ENCODE data around the gene BRD7. TPM values are rescaled to one million over a fixed set of nuclear protein-coding genes. Genes with fewer than 3 reads are reported as not detected.

Gene BRD7
- total and polyA plus RNA-seq, 2 of the 13 experiments (the other 11 are each of a cell fraction or from before 2014, with no cell fraction given) = 82.3 to 149 TPM

DNA sequence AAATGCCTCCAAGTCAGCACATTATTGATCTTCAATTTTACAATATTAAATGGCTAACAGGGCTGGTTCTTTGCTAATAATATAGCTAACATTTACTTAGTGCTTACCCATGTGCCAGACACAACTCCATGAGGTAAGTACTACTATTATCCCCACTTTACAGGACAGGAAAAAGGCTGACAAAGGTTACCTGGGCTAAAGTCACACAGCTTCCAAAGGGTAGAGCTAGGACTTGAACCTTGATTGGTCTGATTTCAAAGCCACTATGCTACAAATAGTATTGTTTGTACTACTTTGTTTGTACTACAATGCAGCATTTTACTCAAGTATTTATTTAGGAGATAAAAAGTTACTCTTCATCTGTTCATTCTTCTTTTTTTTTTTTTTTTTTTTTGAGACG, 31.9 kb downstream of the BRD7 start:
- CTCF ChIA-PET (ENCODE audit: low intra/inter-chr PET ratio, low total read pairs) = no interaction called here
- peaks cover 16 to 59% of the 10 kb centered on the region in 2 experiments for H3K36me3 ChIP-seq (replicated peaks in 1 of 2; ENCODE audit: control insufficient read depth in 1 of 2, insufficient read depth in 2 of 2, low read length in 2 of 2)
- in situ Hi-C loops (cut with HindIII; ENCODE audit: extremely low pct_ligation_motif_present, low pct_unique_long_range_greater_than_20kb) = no loop called here
- TF ChIP-seq SOX13 (IDR thresholded peaks at IDR 0.05) (no peak), SOX13 (CRISPR knock-in tag; conservative IDR thresholded peaks at IDR 0.05 in 1 of 2, IDR thresholded peaks at IDR 0.05 in 1 of 2) (peak in 1 of 2 experiments; percentile 39; a peak in 1 of 4 replicates), KDM2A (CRISPR knock-in tag; IDR thresholded peaks at IDR 0.05; ENCODE audit: borderline replicate concordance, low read depth) (no peak), ZNF660 (CRISPR knock-in tag; IDR thresholded peaks at IDR 0.05; ENCODE audit: borderline replicate concordance, low read depth) (no peak), BATF2 (CRISPR knock-in tag; IDR thresholded peaks at IDR 0.05) (no peak), ZNF678 (CRISPR knock-in tag; IDR thresholded peaks at IDR 0.05) (no peak), RFX1 (IDR thresholded peaks at IDR 0.05) (no peak), ZNF816 (CRISPR knock-in tag; IDR thresholded peaks at IDR 0.05; ENCODE audit: borderline replicate concordance) (no peak), ZNF784 (CRISPR knock-in tag; IDR thresholded peaks at IDR 0.05; ENCODE audit: borderline replicate concordance) (peak; percentile 77), SPEN (CRISPR knock-in tag; IDR thresholded peaks at IDR 0.05; ENCODE audit: low read depth) (no peak), ZNF350 (CRISPR knock-in tag; IDR thresholded peaks at IDR 0.05; ENCODE audit: borderline replicate concordance, low read depth) (no peak), PITX1 (CRISPR knock-in tag; IDR thresholded peaks at IDR 0.05) (no peak), ZNF234 (CRISPR knock-in tag; conservative IDR thresholded peaks at IDR 0.05) (no peak), ZNF629 (CRISPR knock-in tag; conservative IDR thresholded peaks at IDR 0.05) (0 out of 2 replicates have a peak, but pooled peaks have one; percentile 33)
- TF ChIP-seq, protein P1, sequence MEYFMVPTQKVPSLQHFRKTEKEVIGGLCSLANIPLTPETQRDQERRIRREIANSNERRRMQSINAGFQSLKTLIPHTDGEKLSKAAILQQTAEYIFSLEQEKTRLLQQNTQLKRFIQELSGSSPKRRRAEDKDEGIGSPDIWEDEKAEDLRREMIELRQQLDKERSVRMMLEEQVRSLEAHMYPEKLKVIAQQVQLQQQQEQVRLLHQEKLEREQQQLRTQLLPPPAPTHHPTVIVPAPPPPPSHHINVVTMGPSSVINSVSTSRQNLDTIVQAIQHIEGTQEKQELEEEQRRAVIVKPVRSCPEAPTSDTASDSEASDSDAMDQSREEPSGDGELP (IDR thresholded peaks at IDR 0.05; ENCODE audit: borderline replicate concordance, low read depth) = no peak
- TF ChIP-seq, protein P2, sequence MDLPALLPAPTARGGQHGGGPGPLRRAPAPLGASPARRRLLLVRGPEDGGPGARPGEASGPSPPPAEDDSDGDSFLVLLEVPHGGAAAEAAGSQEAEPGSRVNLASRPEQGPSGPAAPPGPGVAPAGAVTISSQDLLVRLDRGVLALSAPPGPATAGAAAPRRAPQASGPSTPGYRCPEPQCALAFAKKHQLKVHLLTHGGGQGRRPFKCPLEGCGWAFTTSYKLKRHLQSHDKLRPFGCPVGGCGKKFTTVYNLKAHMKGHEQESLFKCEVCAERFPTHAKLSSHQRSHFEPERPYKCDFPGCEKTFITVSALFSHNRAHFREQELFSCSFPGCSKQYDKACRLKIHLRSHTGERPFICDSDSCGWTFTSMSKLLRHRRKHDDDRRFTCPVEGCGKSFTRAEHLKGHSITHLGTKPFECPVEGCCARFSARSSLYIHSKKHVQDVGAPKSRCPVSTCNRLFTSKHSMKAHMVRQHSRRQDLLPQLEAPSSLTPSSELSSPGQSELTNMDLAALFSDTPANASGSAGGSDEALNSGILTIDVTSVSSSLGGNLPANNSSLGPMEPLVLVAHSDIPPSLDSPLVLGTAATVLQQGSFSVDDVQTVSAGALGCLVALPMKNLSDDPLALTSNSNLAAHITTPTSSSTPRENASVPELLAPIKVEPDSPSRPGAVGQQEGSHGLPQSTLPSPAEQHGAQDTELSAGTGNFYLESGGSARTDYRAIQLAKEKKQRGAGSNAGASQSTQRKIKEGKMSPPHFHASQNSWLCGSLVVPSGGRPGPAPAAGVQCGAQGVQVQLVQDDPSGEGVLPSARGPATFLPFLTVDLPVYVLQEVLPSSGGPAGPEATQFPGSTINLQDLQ (CRISPR knock-in tag; IDR thresholded peaks at IDR 0.05) = no peak
- TF ChIP-seq, protein P3, sequence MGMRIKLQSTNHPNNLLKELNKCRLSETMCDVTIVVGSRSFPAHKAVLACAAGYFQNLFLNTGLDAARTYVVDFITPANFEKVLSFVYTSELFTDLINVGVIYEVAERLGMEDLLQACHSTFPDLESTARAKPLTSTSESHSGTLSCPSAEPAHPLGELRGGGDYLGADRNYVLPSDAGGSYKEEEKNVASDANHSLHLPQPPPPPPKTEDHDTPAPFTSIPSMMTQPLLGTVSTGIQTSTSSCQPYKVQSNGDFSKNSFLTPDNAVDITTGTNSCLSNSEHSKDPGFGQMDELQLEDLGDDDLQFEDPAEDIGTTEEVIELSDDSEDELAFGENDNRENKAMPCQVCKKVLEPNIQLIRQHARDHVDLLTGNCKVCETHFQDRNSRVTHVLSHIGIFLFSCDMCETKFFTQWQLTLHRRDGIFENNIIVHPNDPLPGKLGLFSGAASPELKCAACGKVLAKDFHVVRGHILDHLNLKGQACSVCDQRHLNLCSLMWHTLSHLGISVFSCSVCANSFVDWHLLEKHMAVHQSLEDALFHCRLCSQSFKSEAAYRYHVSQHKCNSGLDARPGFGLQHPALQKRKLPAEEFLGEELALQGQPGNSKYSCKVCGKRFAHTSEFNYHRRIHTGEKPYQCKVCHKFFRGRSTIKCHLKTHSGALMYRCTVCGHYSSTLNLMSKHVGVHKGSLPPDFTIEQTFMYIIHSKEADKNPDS (CRISPR knock-in tag; IDR thresholded peaks at IDR 0.05) = 0 out of 2 replicates have a peak, but pooled peaks have one; percentile 50

More for the DNA sequence above, 31.9 kb downstream of the BRD7 start:
- WGBS (ENCODE audit: low lambda C conversion rate) = 86% methylated on average over 1 of the region's 1 CpG
- Histone ChIP-seq H3K4me1 (ENCODE audit: insufficient read depth, low read length) (peaks cover 23% of the 10 kb centered on the region), H3K4me3 (replicated peaks in 1 of 3; ENCODE audit: insufficient read depth in 1 of 3, low read depth in 2 of 3, low read length in 3 of 3) (no peak overlapping the region), H3K4me2 (ENCODE audit: low read depth, low read length) (no peak overlapping the region), H3K9ac (ENCODE audit: insufficient read depth, low read depth, low read length) (no peak overlapping the region), H2AFZ (ENCODE audit: low read length) (no peak overlapping the region), H3K79me2 (ENCODE audit: insufficient read depth, low read length) (no peaks in the 10 kb centered on the region), H4K20me1 (ENCODE audit: insufficient read depth, low read length) (no peaks in the 10 kb centered on the region), H3K9me3 (ENCODE audit: low read length) (no peaks in the 10 kb centered on the region), H3K27me3 (ENCODE audit: control insufficient read depth in 1 of 2, insufficient read depth in 2 of 2, low read length in 2 of 2) (no peaks in the 10 kb centered on the region), H3K27ac (ENCODE audit: extremely low read length, insufficient read depth, low read length) (no peak overlapping the region)
- ATAC-seq (peak; percentile 56; the same call in 2 of the 3 replicates), DNase-seq (ENCODE audit: low spot score) (no peak), FAIRE-seq (no peak)
- no TSS peak for BruUV-seq (replicated peaks)
- POLR2A ChIA-PET = no interaction called here
- intact Hi-C loops (cut with micrococcal nuclease; ENCODE audit: unreplicated experiment) = no loop called here

Measured in HepG2 (cell line).